ENCODE results near the gene XK. TPM values are rescaled to one million over a fixed set of nuclear protein-coding genes. Genes with fewer than 3 reads are reported as not detected.
"Not testable (repeated sequence)": the region's sequence is repeated elsewhere in the genome, so short reads cannot be mapped to it uniquely, and the experiment has no call there.

XK gene
- total and polyA plus RNA-seq, 2 donors (not counting 1 experiment from before 2014, with no cell fraction given), result 0.15 to 0.30 TPM

- H3K4me1 ChIP-seq (ENCODE audit: control insufficient read depth in 2 of 2, insufficient read depth in 2 of 2, low read length in 2 of 2), result no peaks in the 10 kb centered on the region
- no peaks in the 10 kb centered on the region for H4K20me1 ChIP-seq (ENCODE audit: control insufficient read depth, insufficient read depth, low read length, poor library complexity, severe bottlenecking)
- DNase-seq, result no peak
- peaks cover 0 to 4% (median 0%) of the 10 kb centered on the region in 4 experiments for H3K27me3 ChIP-seq (replicated peaks in 1 of 4; ENCODE audit: control extremely low read depth in 1 of 4, control insufficient read depth in 3 of 4, insufficient read depth in 4 of 4, low read length in 3 of 4)
- Mint-ChIP-seq H3K27me3 (no peaks in the 10 kb centered on the region), H3K27ac (no peak overlapping the region), H3K9me3 (ENCODE audit: insufficient read depth) (no peaks in the 10 kb centered on the region), H3K4me3 (no peak overlapping the region), H3K4me1 (no peaks in the 10 kb centered on the region)
- no peak overlapping the region for H3K4me2 ChIP-seq (replicated peaks; ENCODE audit: low read depth, low read length, poor library complexity, severe bottlenecking)
- CTCF ChIA-PET, result no interaction called here
- WGBS (ENCODE audit: insufficient coverage), result 100% methylated on average over 3 of the region's 6 CpGs
- no peaks in the 10 kb centered on the region for H3K79me2 ChIP-seq (ENCODE audit: control insufficient read depth, insufficient read depth, low read length)
- ATAC-seq (ENCODE audit: low read depth), result no peak
- no peaks in the 10 kb centered on the region for H3K36me3 ChIP-seq (replicated peaks in 1 of 2; ENCODE audit: control extremely low read depth in 1 of 2, control insufficient read depth in 1 of 2, extremely low read depth in 1 of 2, insufficient read depth in 2 of 2, low read length in 1 of 2)
- POLR2A ChIA-PET, result no interaction called here
- TF ChIP-seq CTCF (IDR thresholded peaks at IDR 0.05), result no peak
- no peak for TF ChIP-seq EZH2 (IDR thresholded peaks at IDR 0.05; ENCODE audit: borderline replicate concordance, insufficient read depth, low read depth, low read length, poor library complexity, severe bottlenecking)
- no peaks in the 10 kb centered on the region for H3K9me3 ChIP-seq (ENCODE audit: control extremely low read depth in 1 of 3, control insufficient read depth in 2 of 3, insufficient read depth in 1 of 3, low read length in 2 of 3)
- intact Hi-C loops (cut with micrococcal nuclease), result no loop called here
- H3K27ac ChIP-seq (ENCODE audit: low read length in 2 of 2), result no peak overlapping the region
- H3K9ac ChIP-seq (ENCODE audit: low read length), result no peak overlapping the region
- H2AFZ ChIP-seq (ENCODE audit: insufficient read depth, low read depth, low read length, poor library complexity, severe bottlenecking), result no peak overlapping the region
- no peak overlapping the region for H3K4me3 ChIP-seq (ENCODE audit: control extremely low read depth in 1 of 5, extremely low read depth in 1 of 5, insufficient read depth in 1 of 5, low read depth in 2 of 5, low read length in 4 of 5)
Observed at GRCh38 chrX:37644381-37645305, 40.9 kb upstream of the XK start.

- CTCF ChIA-PET, result no interaction called here
- intact Hi-C loops (cut with micrococcal nuclease), result no loop called here
- DNase-seq (no peak), ATAC-seq (ENCODE audit: low read depth) (no peak)
- H3K9me3 Mint-ChIP-seq (ENCODE audit: insufficient read depth), result no peaks in the 10 kb centered on the region
- Histone ChIP-seq H3K27ac (ENCODE audit: low read length in 2 of 2) (no peak overlapping the region), H3K27me3 (replicated peaks in 1 of 4; ENCODE audit: control extremely low read depth in 1 of 4, control insufficient read depth in 3 of 4, insufficient read depth in 4 of 4, low read length in 3 of 4) (no peaks in the 10 kb centered on the region), H3K9ac (ENCODE audit: low read length) (no peak overlapping the region), H4K20me1 (ENCODE audit: control insufficient read depth, insufficient read depth, low read length, poor library complexity, severe bottlenecking) (no peaks in the 10 kb centered on the region), H3K9me3 (ENCODE audit: control extremely low read depth in 1 of 3, control insufficient read depth in 2 of 3, insufficient read depth in 1 of 3, low read length in 2 of 3) (no peaks in the 10 kb centered on the region), H3K79me2 (ENCODE audit: control insufficient read depth, insufficient read depth, low read length) (no peaks in the 10 kb centered on the region), H3K36me3 (replicated peaks in 1 of 2; ENCODE audit: control extremely low read depth in 1 of 2, control insufficient read depth in 1 of 2, extremely low read depth in 1 of 2, insufficient read depth in 2 of 2, low read length in 1 of 2) (no peaks in the 10 kb centered on the region), H3K4me1 (ENCODE audit: control insufficient read depth in 2 of 2, insufficient read depth in 2 of 2, low read length in 2 of 2) (no peaks in the 10 kb centered on the region), H2AFZ (ENCODE audit: insufficient read depth, low read depth, low read length, poor library complexity, severe bottlenecking) (no peak overlapping the region), H3K4me2 (replicated peaks; ENCODE audit: low read depth, low read length, poor library complexity, severe bottlenecking) (no peak overlapping the region), H3K4me3 (ENCODE audit: control extremely low read depth in 1 of 5, extremely low read depth in 1 of 5, insufficient read depth in 1 of 5, low read depth in 2 of 5, low read length in 4 of 5) (no peak overlapping the region)
- H3K4me1 Mint-ChIP-seq, result no peaks in the 10 kb centered on the region
- H3K27me3 Mint-ChIP-seq, result no peaks in the 10 kb centered on the region
- TF ChIP-seq EZH2 (IDR thresholded peaks at IDR 0.05; ENCODE audit: borderline replicate concordance, insufficient read depth, low read depth, low read length, poor library complexity, severe bottlenecking), result no peak
- no peak for TF ChIP-seq CTCF (IDR thresholded peaks at IDR 0.05)
- H3K4me3 Mint-ChIP-seq, result no peak overlapping the region
- POLR2A ChIA-PET, result no interaction called here
- H3K27ac Mint-ChIP-seq, result no peak overlapping the region
Observed at GRCh38 chrX:37646254-37646653, 39.3 kb upstream of the XK start.

- H3K27ac Mint-ChIP-seq; H3K9ac ChIP-seq (ENCODE audit: low read length); CTCF ChIA-PET; H4K20me1 ChIP-seq (ENCODE audit: control insufficient read depth, insufficient read depth, low read length, poor library complexity, severe bottlenecking); H3K4me3 Mint-ChIP-seq; H3K4me2 ChIP-seq (replicated peaks; ENCODE audit: low read depth, low read length, poor library complexity, severe bottlenecking); H3K27ac ChIP-seq (ENCODE audit: low read length in 2 of 2); ATAC-seq (ENCODE audit: low read depth); H2AFZ ChIP-seq (ENCODE audit: insufficient read depth, low read depth, low read length, poor library complexity, severe bottlenecking); H3K27me3 ChIP-seq (replicated peaks in 1 of 4; ENCODE audit: control extremely low read depth in 1 of 4, control insufficient read depth in 3 of 4, insufficient read depth in 4 of 4, low read length in 3 of 4); H3K4me1 Mint-ChIP-seq; DNase-seq; H3K36me3 ChIP-seq (replicated peaks in 1 of 2; ENCODE audit: control extremely low read depth in 1 of 2, control insufficient read depth in 1 of 2, extremely low read depth in 1 of 2, insufficient read depth in 2 of 2, low read length in 1 of 2); intact Hi-C loops (cut with micrococcal nuclease); H3K4me3 ChIP-seq (ENCODE audit: control extremely low read depth in 1 of 5, extremely low read depth in 1 of 5, insufficient read depth in 1 of 5, low read depth in 2 of 5, low read length in 4 of 5); POLR2A ChIA-PET; H3K4me1 ChIP-seq (ENCODE audit: control insufficient read depth in 2 of 2, insufficient read depth in 2 of 2, low read length in 2 of 2); H3K79me2 ChIP-seq (ENCODE audit: control insufficient read depth, insufficient read depth, low read length); H3K9me3 Mint-ChIP-seq (ENCODE audit: insufficient read depth); H3K9me3 ChIP-seq (ENCODE audit: control extremely low read depth in 1 of 3, control insufficient read depth in 2 of 3, insufficient read depth in 1 of 3, low read length in 2 of 3); H3K27me3 Mint-ChIP-seq: not testable (repeated sequence)
- no CpG with 5 or more reads among the region's 2 CpGs for WGBS (ENCODE audit: insufficient coverage)
Observed at GRCh38 chrX:37650879-37651278, 34.7 kb upstream of the XK start.
